NK-92 treated with Interleukin-12 subunit alpha and Interleukin-12 subunit beta, amount 100 ng/mL, for 24 hours (cell line): ENCODE measurements around the gene PPP4R3A.
"Not testable (repeated sequence)": the region's sequence is repeated elsewhere in the genome, so short reads cannot be mapped to it uniquely, and the experiment has no call there.

Experiments
- DNase-seq: peaks from one replicate; lab custom pipeline; 2025; lab: John Stamatoyannopoulos, UW

The PPP4R3A gene

DNA sequence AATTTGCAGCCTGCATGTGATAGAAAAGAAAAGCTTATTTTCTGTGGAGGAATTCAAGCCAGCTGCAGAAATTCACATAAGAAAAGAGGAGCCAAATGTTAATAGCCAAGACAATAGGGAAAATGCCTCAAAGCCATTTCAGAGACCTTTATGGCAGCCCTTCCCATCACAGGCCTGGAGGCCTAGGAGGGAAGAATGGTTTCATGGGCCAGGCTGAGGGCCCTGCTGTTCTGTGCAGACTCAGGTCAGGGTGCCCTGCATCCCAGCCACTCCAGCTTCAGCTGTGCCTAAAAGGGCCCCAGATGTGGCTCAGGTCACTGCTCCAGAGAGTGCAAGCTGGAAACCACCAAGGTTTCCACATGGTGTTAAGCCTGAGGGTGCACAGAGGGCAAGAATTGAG is 71.3 kb downstream of the PPP4R3A start:
- DNase-seq = no peak

GRCh38 chr14:91436266-91436665 is 73.8 kb downstream of the PPP4R3A start:
- DNase-seq = not testable (repeated sequence)

DNA sequence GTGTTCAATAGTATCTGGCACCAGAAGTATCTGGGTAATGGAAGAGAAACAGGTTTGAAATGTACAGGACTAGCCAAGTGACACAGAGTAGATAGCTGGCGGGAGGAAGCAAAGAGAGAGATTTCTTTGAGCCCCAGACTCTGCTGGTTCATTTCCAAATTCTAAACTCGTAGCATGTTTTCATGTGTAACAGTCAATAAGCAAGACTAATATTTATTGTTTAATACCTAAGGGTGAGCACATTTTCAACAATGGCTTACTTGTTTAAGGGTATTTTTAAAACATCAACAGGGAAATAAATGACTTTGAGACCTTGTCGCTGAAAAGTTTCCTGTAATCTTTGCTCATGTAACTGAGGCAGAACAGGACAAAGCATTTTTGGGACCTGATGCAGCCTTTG is 80.7 kb downstream of the PPP4R3A start:
- DNase-seq = no peak

DNA sequence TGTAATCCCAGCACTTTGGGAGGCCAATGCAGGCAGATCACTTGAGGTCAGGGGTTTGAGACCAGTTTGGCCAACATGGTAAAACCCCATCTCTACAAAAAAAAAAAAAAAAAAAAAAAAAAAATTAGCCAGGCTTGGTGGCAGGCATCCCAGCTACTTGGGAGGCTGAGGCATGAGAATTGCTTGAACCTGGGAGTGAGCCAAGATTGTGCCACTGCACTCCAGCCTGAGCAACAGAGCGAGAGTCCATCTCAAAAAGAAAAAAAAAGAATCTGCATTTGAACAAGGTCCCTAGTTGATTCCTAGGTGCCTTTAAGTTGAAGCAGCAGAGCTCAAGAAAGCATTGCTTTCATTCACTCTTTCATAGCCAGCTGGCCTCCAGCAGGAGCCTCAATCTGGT is 81.2 kb downstream of the PPP4R3A start:
- DNase-seq = not testable (repeated sequence)

- not testable (repeated sequence) for DNase-seq
Measured at GRCh38 chr14:91425531-91425944, 84.6 kb downstream of the PPP4R3A start.

DNA sequence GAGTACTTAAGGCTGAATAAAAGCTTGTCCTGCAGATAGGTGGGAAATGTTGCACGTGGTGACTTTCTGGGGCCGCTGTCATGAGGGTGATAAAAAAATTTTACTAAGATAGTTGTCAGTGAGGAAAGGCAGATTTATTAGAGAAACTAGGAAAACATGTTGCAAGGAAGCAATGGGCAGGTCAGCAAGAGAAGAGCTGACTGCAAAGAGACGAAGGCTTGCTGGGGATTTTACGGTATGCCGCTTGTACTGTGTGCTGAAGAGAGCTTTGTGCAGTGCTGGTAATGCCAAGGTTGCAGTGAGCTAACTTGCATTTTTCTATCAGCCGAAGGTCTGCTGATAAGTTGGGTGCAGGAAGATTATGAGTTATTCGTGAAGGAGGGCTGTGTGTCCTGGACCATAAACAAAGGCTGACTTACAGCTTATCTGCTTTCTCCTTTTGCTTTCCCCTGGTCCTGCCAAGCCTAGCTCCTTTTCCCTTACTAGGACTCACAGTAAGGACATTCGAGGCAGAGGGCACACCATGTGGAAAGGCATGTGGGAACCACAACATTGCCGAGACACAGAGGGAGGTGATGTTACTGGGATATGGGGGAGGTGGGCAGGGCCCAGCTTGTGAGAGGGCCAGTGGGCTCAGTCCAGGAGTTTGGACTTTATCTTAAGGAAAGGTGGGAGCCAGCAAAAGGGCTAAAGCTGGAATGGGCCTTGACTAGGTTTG is 85.1 kb downstream of the PPP4R3A start:
- no peak for DNase-seq

DNA sequence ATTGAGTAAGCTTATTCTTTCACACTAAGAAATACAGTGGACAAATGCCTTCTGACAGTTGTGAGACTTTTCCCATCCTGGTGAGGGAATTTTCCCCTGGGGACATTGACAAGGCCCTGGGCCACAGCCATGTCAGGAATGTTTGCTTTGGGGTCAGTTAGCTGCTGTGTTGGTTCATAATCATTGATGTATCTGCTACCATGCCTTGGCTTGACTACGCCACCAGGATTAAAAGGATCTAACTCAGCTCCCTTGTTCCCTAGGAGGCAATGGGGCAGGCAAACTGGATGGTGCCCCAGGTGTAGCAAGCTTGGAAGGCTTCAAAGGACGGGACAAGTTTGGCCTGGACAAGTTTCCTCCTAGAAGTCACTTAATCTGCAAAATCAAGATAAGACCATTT is 89.4 kb downstream of the PPP4R3A start:
- DNase-seq = no peak

- no peak for DNase-seq
Measured at GRCh38 chr14:91419451-91419850, 90.7 kb downstream of the PPP4R3A start.

- no peak for DNase-seq
Measured at GRCh38 chr14:91419044-91419397, 91.1 kb downstream of the PPP4R3A start.

GRCh38 chr14:91418387-91419043 is 91.6 kb downstream of the PPP4R3A start:
- peak; percentile 52 for DNase-seq

DNA sequence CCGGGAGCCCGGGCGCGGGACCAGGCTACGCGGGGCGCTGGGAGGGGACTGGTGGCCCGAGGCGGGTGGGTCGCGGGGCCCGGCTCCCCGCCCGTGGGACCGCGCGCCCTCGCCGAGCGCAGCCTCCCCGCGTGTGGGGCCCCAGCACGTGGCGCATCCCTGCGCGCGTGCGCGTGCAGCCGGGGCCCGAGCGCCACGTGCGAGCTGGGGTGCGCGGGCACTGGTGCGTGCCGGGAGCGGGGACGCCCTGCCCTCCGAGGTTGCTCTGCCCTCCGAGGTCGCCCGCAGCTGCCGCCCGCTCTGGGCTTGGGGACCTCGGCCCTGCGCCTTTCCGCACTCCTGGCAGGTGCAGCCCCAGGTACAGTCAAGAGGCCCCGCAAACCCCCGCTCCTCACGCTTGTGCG is 92.1 kb downstream of the PPP4R3A start:
- DNase-seq = peak; percentile 69

DNA sequence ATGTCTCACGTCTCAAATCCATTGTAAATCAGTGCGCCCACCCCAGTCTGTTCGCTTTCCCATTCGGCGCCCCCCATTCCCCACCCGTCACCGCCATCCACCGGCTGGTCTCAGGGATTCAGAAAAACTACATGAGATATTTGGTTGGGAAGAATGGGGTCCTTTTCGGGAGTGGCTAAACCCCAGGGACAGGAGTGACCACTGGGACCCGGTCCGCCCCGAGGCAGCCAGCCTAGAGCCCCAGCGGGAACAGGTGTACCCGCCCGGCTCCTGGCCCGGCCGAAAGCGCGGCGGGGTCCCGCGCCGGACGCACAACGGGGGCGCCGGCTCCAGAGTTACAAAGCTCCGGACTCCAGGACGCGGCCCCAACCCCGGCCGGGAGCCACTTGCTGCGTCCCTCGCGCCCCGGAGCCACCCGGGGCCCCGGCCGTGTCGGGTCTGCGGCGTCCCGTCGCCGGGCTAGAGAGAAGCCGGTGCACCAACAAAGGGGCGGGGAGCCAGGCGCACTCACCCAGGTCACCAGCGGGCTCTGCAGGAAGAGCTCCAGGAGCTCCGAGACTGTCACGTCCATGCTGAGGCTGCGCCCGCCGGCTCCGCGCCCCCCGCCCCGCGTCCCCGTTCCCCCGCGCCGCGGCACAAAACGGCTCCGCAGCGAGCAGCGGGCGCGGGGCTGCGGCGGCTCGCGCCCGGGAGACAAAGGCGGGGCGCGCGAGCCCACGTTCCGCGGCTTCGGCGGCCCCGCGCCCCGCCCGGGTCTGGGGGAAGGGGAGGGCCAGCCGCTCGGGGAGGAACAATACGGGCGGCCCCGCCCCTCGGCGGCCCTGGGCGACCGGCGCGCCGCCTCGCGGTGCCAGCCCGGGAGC is 92.8 kb downstream of the PPP4R3A start, which contains the start of gene CCDC88C:
Gene CCDC88C (minus strand): TSS at position 701 of the 863 bp plus-strand sequence. CDS start 130 bp downstream, at position 571.
- peak; percentile 69 for DNase-seq

DNA sequence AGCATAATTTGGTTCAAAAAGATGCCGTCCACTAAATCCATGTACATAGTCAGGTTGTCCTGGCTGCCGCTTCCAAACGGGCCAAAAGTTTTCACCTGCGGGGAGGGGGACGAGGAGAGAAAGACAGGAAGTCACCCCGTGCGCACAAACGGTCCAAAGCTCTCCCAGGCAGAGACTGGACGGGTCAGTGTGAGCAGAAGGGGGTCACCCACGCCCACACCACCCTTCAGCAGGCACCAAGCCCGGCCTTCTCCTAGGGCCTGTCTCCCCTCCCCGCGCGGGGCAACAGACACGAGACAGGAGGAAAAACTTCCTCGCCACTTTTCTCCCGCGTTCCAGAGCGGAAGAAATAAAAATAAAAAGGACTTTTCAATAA is 93.4 kb downstream of the PPP4R3A start:
- DNase-seq = peak; percentile 35

DNA sequence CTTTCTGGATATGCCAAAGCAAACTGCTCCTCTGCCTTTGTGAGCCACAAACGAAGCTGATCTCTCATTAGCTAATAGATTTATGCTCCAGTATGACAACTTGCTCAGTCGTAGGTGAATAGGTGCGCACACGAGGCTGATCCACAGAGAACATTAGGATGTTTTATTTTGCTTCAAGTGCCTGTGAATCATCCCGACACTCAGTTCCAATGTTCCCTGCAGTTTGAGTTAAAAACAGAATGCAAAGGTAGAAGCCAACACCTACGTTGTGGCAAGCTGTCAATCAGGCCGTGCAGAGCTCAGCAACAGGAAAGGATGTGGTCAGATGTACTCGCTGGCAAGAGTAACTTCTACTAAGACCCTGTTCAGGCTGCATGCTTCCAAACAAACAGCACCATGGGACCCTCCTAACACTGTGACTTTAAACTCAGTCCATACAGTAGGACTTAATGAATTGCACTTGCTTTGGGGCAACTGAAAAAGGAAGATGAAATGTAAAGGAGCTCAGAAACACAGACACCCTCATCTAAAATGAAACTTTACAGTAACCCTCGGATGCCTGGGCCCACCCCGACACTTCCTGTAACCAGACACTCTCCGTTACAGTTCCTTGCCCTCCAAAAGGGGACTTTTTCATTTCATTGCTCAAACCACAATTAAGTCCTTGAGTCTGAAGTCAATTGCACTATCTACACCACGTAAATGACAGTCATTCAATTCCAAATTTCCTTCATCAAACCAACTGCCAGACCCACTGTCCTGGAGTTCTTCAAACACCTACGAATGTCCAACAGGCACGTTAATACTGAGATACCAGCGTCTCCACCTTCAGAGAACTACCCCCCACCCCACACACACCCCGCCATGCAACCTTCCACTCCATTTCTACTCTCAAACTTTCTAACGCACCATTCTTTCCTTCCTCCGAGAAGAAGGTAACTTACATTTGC is 94.0 kb downstream of the PPP4R3A start:
- DNase-seq = peak; percentile 61

GRCh38 chr14:91414475-91414833 is 95.7 kb downstream of the PPP4R3A start:
- DNase-seq = no peak

- no peak for DNase-seq
Measured at GRCh38 chr14:91413547-91414474, 96.3 kb downstream of the PPP4R3A start.

DNA sequence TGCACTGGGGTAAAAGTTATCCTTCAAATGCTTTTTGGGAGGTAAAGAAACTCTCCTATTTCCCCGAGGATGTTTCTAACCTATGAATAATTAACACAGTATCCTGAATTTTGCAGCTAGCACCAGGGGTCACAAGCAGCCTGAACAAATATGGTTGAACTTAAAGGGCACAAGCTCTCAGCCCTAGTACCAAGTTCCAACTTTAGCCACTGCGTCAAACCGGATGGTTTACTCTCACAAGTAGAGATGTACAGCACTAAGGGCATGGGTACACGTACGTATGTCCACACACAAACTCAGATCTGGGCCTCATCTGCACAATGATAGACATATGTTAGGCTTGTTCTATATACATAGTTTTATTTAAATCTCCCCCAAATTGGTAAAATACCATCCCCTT is 97.2 kb downstream of the PPP4R3A start:
- no peak for DNase-seq

- DNase-seq = no peak
Measured at GRCh38 chr14:91410771-91411536, 99.2 kb downstream of the PPP4R3A start.

DNA sequence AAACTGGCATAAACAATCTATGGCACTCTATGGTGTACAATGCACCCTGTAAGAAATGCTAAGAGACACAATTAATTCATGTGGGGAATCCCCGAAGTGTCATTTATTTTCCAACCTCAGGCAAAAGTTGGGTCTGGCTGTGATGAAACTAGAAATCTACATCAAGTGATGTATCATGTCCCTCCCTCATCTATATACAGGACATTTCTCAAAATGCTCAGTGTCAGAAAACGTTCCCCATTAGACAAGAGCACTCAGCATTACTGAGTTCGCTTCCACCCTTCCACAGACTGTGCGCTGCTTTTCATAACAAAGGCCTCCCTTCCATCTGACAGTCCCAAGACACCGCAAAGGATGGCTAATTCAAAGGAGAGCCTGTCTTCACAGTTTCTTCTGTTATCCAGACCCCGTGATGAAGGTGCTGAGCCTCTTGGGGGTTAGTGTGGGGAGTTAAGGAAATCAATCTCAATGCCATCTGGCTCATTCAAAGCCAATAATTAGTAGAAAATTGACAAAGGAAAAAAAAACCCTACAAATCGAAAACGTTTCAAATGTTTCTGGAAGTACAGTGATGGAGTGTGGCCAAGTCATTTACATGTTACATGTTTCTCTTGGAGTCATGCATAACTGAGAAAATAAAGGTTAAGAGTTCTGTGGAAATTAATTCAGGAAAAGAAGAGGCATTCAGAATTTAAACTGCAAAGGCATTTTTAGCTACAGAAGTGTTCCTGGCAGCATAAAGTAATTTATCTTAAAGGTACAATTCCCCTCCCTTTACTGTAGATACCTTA is 100.0 kb downstream of the PPP4R3A start:
- no peak for DNase-seq
